HepG2 (cell line): ENCODE measurements around the gene YY2. TPM values are rescaled to one million over a fixed set of nuclear protein-coding genes. Genes with fewer than 3 reads are reported as not detected.

ENCODE experiments used
- ATAC-seq: fragments of 200-7000 bp; cut with Tn5 transposase; 3 replicates; pipeline ENCODE4 v1.9.1; 2020; ENCODE audit warnings: mild to moderate bottlenecking, moderate library complexity
- BruUV-seq: library from RNA; stranded (reverse); fragments of 400-500 nt; replicated peaks from 2 replicates; lab custom pipeline; 2021; lab: Mats Ljungman, UMichigan
- CTCF ChIA-PET: fragments of 300-600 bp; formaldehyde crosslinking; extraction: SDS; loops from one replicate; lab custom pipeline; 2021; ENCODE audit warnings: low total read pairs, inconsistent platforms, low intra/inter-chr PET ratio; lab: Yijun Ruan, JAX
- POLR2A ChIA-PET: fragments of 350-600 bp; sonication (Branson Sonifier 250); formaldehyde crosslinking; loops from one replicate; lab custom pipeline; 2020; ENCODE audit warnings: antibody characterized with exemption, inconsistent platforms; lab: Yijun Ruan, JAX
- DNase-seq: peaks from one replicate; pipeline ENCODE4 v3.0.0-alpha.2; 2015; ENCODE audit warnings: low spot score
- FAIRE-seq: peaks from 3 replicates; lab custom pipeline; 2011; peaks lifted over from hg19 to GRCh38; lab: Jason Lieb, UNC
- H2AFZ ChIP-seq: one replicate; pipeline ENCODE4 v1.6.1; 2011; ENCODE audit warnings: low read length, inconsistent platforms
- H3K27ac ChIP-seq: fragments of 300-600 bp; 3 replicates; pipeline ENCODE4 v1.8.0; 2011; ENCODE audit warnings: mixed run types, mild to moderate bottlenecking, mixed read lengths, low read length, inconsistent platforms; ENCODE audit not compliant: insufficient read depth; ENCODE audit errors: extremely low read length
- H3K27me3 ChIP-seq, 2 experiments: fragments of 200-600 bp in 1 of 2; 2 replicates in 1 of 2; 3 replicates in 1 of 2; pipeline versions ENCODE4 v1.6.0 to v1.8.0; 2011; ENCODE audit warnings: low read length in 2 of 2, mild to moderate bottlenecking in 2 of 2, moderate library complexity in 2 of 2, inconsistent platforms in 1 of 2; ENCODE audit not compliant: insufficient read depth in 2 of 2, control insufficient read depth in 1 of 2
- H3K36me3 ChIP-seq, 2 experiments: fragments of 200-600 bp in 1 of 2; replicated peaks in 1 of 2; 2 replicates in 1 of 2; 3 replicates in 1 of 2; pipeline versions ENCODE4 v1.5.1 to v1.8.0; 2011; ENCODE audit warnings: low read length in 2 of 2, inconsistent platforms in 1 of 2; ENCODE audit not compliant: insufficient read depth in 2 of 2, control insufficient read depth in 1 of 2
- H3K4me1 ChIP-seq: 2 replicates; pipeline ENCODE4 v1.5.1; 2012; ENCODE audit warnings: low read length, inconsistent platforms; ENCODE audit not compliant: insufficient read depth
- H3K4me2 ChIP-seq: 2 replicates; pipeline ENCODE4 v1.6.0; 2011; ENCODE audit warnings: low read depth, low read length, inconsistent platforms
- H3K4me3 ChIP-seq, 3 experiments: fragments of 200-600 bp in 1 of 3; sonication (generic), shearing (Covaris generic) in 1 of 3; replicated peaks in 1 of 3; 2 replicates each; pipeline ENCODE4 v1.5.1; 2011 to 2016; ENCODE audit warnings: low read length in 3 of 3, inconsistent platforms in 2 of 3, low read depth in 2 of 3, mild to moderate bottlenecking in 2 of 3, control low read depth in 1 of 3, mixed read lengths in 1 of 3; ENCODE audit not compliant: insufficient read depth in 1 of 3
- H3K79me2 ChIP-seq: one replicate; pipeline ENCODE4 v1.6.1; 2011; ENCODE audit warnings: low read length, inconsistent platforms; ENCODE audit not compliant: insufficient read depth
- H3K9ac ChIP-seq: 2 replicates; pipeline ENCODE4 v1.6.0; 2011; ENCODE audit warnings: mild to moderate bottlenecking, low read depth, low read length, inconsistent platforms; ENCODE audit not compliant: insufficient read depth
- H3K9me3 ChIP-seq: 2 replicates; pipeline ENCODE4 v1.5.1; 2012; ENCODE audit warnings: mild to moderate bottlenecking, low read length
- H4K20me1 ChIP-seq: 2 replicates; pipeline ENCODE4 v1.6.0; 2011; ENCODE audit warnings: inconsistent platforms, mild to moderate bottlenecking, low read length, moderate library complexity; ENCODE audit not compliant: insufficient read depth
- ATF7 ChIP-seq, 2 experiments: fragments of 450-650 bp in 1 of 2; sonication (generic) in 1 of 2; formaldehyde crosslinking in 1 of 2; IDR thresholded peaks; 2 replicates each; pipeline versions ENCODE4 v1.4.0 to v1.6.1; 2016 to 2020; ENCODE audit warnings: antibody characterized with exemption in 1 of 2, mild to moderate bottlenecking in 1 of 2, missing genetic modification reagents in 1 of 2
- CENPX ChIP-seq: sonication (generic); formaldehyde crosslinking; IDR thresholded peaks from 2 replicates; pipeline ENCODE4 v1.9.0; 2021; ENCODE audit warnings: mild to moderate bottlenecking, missing genetic modification reagents, moderate library complexity
- CREB1 ChIP-seq, 2 experiments: fragments of 450-650 bp in 1 of 2; IDR thresholded peaks; 2 replicates each; pipeline ENCODE4 v1.6.1; 2016 to 2017; ENCODE audit warnings: control low read depth in 1 of 2, mild to moderate bottlenecking in 1 of 2, missing compliant biosample characterization in 1 of 2, missing genetic modification characterization in 1 of 2
- HNRNPK ChIP-seq: fragments of 200-400 bp; formaldehyde crosslinking; IDR thresholded peaks from 2 replicates; pipeline ENCODE4 v1.6.1; 2018; ENCODE audit warnings: low read length, low read depth, moderate library complexity, mild to moderate bottlenecking; ENCODE audit not compliant: poor library complexity, severe bottlenecking
- NFE2 ChIP-seq: sonication (generic); formaldehyde crosslinking; IDR thresholded peaks from 2 replicates; pipeline ENCODE4 v1.4.0; 2020; ENCODE audit warnings: missing genetic modification reagents
- SOX13 ChIP-seq, 3 experiments: fragments of 450-650 bp in 1 of 3; sonication (generic) in 1 of 3; formaldehyde crosslinking in 1 of 3; IDR thresholded peaks in 2 of 3; conservative IDR thresholded peaks in 1 of 3; 2 replicates each; pipeline versions ENCODE4 v1.5.0 to v1.6.1; 2016 to 2020; ENCODE audit warnings: antibody characterized with exemption in 1 of 3, mild to moderate bottlenecking in 1 of 3, missing compliant biosample characterization in 1 of 3, missing genetic modification reagents in 1 of 3, moderate library complexity in 1 of 3
- TBP ChIP-seq: sonication (generic); formaldehyde crosslinking; IDR thresholded peaks from 2 replicates; pipeline ENCODE4 v1.5.0; 2020; ENCODE audit warnings: missing genetic modification reagents
- ZNF331 ChIP-seq: sonication (generic); formaldehyde crosslinking; IDR thresholded peaks from 2 replicates; pipeline ENCODE4 v1.4.0; 2020; ENCODE audit warnings: missing genetic modification reagents
- ZNF34 ChIP-seq: sonication (generic); formaldehyde crosslinking; IDR thresholded peaks from 2 replicates; pipeline ENCODE4 v1.4.0; 2020; ENCODE audit warnings: mild to moderate bottlenecking, missing genetic modification reagents, borderline replicate concordance
- WGBS: methylation state at CpG from one replicate; pipeline ENCODE4 v1.1.6; 2017; ENCODE audit warnings: low lambda C conversion rate; 5-methylcytosine and 5-hydroxymethylcytosine counted together
- in situ Hi-C: cut with HindIII; loops from 2 replicates; pipeline ENCODE4 v1.10.0; 2017; ENCODE audit warnings: low pct_unique_long_range_greater_than_20kb; ENCODE audit not compliant: extremely low pct_ligation_motif_present
- intact Hi-C: fragments of 100-400 bp; cut with micrococcal nuclease; formaldehyde crosslinking; loops from one replicate; pipeline ENCODE4 v1.10.0; 2022; ENCODE audit not compliant: unreplicated experiment
- polyA plus RNA-seq, 8 experiments: library from polyadenylated mRNA; depleted of rRNA in 3 of 8; stranded (reverse) in 7 of 8; unstranded in 1 of 8; fragments of >200 nt; fragmentation: Illumina TruSeq in 4 of 8; extraction: Trizol in 4 of 8; gene quantifications; 2 replicates each; pipeline versions ENCODE4 v1.2.1 to v1.2.3, GENCODE V29; 2011 to 2016; ENCODE audit warnings: low read depth in 4 of 8, missing spikeins in 1 of 8, mixed read lengths in 1 of 8; ENCODE audit not compliant: insufficient read depth in 1 of 8
- total RNA-seq, 5 experiments: library from RNA; depleted of rRNA; stranded (reverse); fragments of >200 nt; fragmentation: Illumina TruSeq; extraction: Trizol; gene quantifications; 2 replicates each; pipeline ENCODE4 v1.2.3, GENCODE V29; 2016; ENCODE audit warnings: low read depth in 1 of 5

YY2 gene
- total and polyA plus RNA-seq, 2 of the 13 experiments (the other 11 are each of a cell fraction or from before 2014, with no cell fraction given), result 0.34 to 0.44 TPM

DNA sequence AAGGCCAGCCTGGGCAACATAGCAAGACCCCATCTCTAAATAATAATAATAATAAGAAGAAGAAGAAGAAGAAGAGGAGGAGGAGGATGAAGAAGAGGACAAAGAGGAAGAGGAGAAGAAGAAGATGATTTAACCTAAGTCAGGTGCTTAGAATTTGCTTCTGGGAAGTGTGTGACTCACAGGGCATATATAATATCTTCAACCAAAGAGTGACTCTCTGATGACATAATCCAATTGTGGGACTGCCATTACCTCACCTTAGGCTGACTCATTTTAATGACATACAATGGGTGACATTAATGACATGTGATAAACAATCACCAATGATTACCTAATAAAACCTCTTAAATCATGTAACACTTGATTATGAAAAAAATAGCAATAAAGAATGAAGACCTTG lies 49.1 kb upstream of the YY2 start:
- in situ Hi-C loops (no loop called here), intact Hi-C loops (no loop called here)
- H3K9me3 ChIP-seq, result peaks cover 3% of the 10 kb centered on the region; the same call in 1 of the 2 replicates
- H3K4me3 ChIP-seq, result no peak overlapping the region
- H4K20me1 ChIP-seq, result no peaks in the 10 kb centered on the region
- H3K4me1 ChIP-seq, result peaks cover 18% of the 10 kb centered on the region; the same call in 1 of the 2 replicates
- H3K27ac ChIP-seq, result no peak overlapping the region
- H3K27me3 ChIP-seq, result no peaks in the 10 kb centered on the region
- no peak overlapping the region for H2AFZ ChIP-seq
- FAIRE-seq (no peak), ATAC-seq (no peak), DNase-seq (no peak)
- TF ChIP-seq SOX13 (IDR thresholded peaks at IDR 0.05), result no peak
- TF ChIP-seq SOX13 (CRISPR knock-in tag; conservative IDR thresholded peaks at IDR 0.05 in 1 of 2, IDR thresholded peaks at IDR 0.05 in 1 of 2), result no peak
- 0 out of 2 replicates have a peak, but pooled peaks have one; percentile 12 for TF ChIP-seq CREB1 (IDR thresholded peaks at IDR 0.05)
- no peak for TF ChIP-seq CREB1 (CRISPR knock-in tag; IDR thresholded peaks at IDR 0.05)
- TF ChIP-seq CENPX (CRISPR knock-in tag), result no peak
- no peak for TF ChIP-seq NFE2 (CRISPR knock-in tag)
- 0 out of 2 replicates have a peak, but pooled peaks have one; percentile 28 for TF ChIP-seq ATF7 (IDR thresholded peaks at IDR 0.05)
- no peak for TF ChIP-seq ATF7 (CRISPR knock-in tag; IDR thresholded peaks at IDR 0.05)
- no peak for TF ChIP-seq HNRNPK
- no TSS peak for BruUV-seq
- ChIA-PET CTCF (no interaction called here), POLR2A (no interaction called here)
- no peak overlapping the region for H3K9ac ChIP-seq
- no peaks in the 10 kb centered on the region for H3K36me3 ChIP-seq
- no peak overlapping the region for H3K4me2 ChIP-seq
- H3K79me2 ChIP-seq, result no peaks in the 10 kb centered on the region

DNA sequence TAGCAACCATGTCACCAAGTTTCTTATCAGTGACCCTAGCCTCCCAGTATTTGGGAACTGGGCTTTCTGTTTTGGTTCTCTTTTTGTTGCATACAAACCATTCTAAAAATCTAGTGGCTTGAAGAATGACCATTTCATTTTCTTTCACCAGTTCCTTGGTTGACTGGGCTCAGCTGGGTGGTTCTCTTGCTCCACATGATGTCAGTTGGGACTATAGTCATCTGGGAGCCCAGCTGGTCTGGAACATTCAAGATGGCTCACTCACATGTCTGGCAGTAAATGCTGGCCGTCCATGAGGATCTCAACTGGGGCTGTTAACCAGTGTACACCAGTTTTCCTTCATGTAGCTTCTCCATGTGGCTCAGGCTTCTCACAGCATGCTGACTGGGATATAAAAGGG lies 44.0 kb upstream of the YY2 start:
- H3K36me3 ChIP-seq, result no peaks in the 10 kb centered on the region
- ChIA-PET POLR2A (no interaction called here), CTCF (no interaction called here)
- no peak for ATAC-seq
- TF ChIP-seq ZNF331 (peak; percentile 98), TBP (CRISPR knock-in tag) (no peak), ZNF34 (CRISPR knock-in tag) (no peak)
- no peak for FAIRE-seq
- no peak overlapping the region for H2AFZ ChIP-seq
- H3K4me1 ChIP-seq, result peaks cover 18% of the 10 kb centered on the region
- H3K79me2 ChIP-seq, result no peaks in the 10 kb centered on the region
- H3K9ac ChIP-seq, result no peak overlapping the region
- no peaks in the 10 kb centered on the region for H4K20me1 ChIP-seq
- no peaks in the 10 kb centered on the region for H3K27me3 ChIP-seq
- no CpG with 5 or more reads among the region's 1 CpG for WGBS
- in situ Hi-C loops, result no loop called here
- no peak overlapping the region for H3K27ac ChIP-seq
- intact Hi-C loops, result no loop called here
- peaks cover 6% of the 10 kb centered on the region; the same call in 1 of the 2 replicates for H3K9me3 ChIP-seq
- no peak for DNase-seq
- BruUV-seq, result no TSS peak
- no peak overlapping the region for H3K4me2 ChIP-seq
- H3K4me3 ChIP-seq, result no peak overlapping the region
